GDM1 (cell line): ENCODE results near the gene GRID1.
"Not testable (repeated sequence)": the region's sequence is repeated elsewhere in the genome, so short reads cannot be mapped to it uniquely, and the experiment has no call there.

Experiments
- DNase-seq: peaks from one replicate; lab custom pipeline; 2025; lab: John Stamatoyannopoulos, UW

Gene GRID1

GRCh38 chr10:86253091-86254072 is 113.2 kb downstream of the GRID1 start:
- no peak for DNase-seq

- no peak for DNase-seq
Observed at GRCh38 chr10:86252556-86252955, 114.0 kb downstream of the GRID1 start.

- no peak for DNase-seq
Observed at GRCh38 chr10:86252079-86252478, 114.5 kb downstream of the GRID1 start.

- no peak for DNase-seq
Observed at GRCh38 chr10:86251426-86251825, 115.2 kb downstream of the GRID1 start.

- no peak for DNase-seq
Observed at GRCh38 chr10:86250399-86250798, 116.2 kb downstream of the GRID1 start.

- no peak for DNase-seq
Observed at GRCh38 chr10:86249794-86250193, 116.8 kb downstream of the GRID1 start.

GRCh38 chr10:86248062-86248461 is 118.5 kb downstream of the GRID1 start:
- no peak for DNase-seq

GRCh38 chr10:86247588-86247987 is 119.0 kb downstream of the GRID1 start:
- DNase-seq: no peak

- DNase-seq: no peak
Observed at GRCh38 chr10:86247073-86247472, 119.5 kb downstream of the GRID1 start.

- no peak for DNase-seq
Observed at GRCh38 chr10:86246279-86246940, 120.2 kb downstream of the GRID1 start.

- no peak for DNase-seq
Observed at GRCh38 chr10:86245015-86245394, 121.6 kb downstream of the GRID1 start.

- DNase-seq: no peak
Observed at GRCh38 chr10:86244297-86245014, 122.1 kb downstream of the GRID1 start.

GRCh38 chr10:86243651-86244155 is 122.9 kb downstream of the GRID1 start:
- DNase-seq: no peak

- no peak for DNase-seq
Observed at GRCh38 chr10:86242761-86243160, 123.8 kb downstream of the GRID1 start.

- not testable (repeated sequence) for DNase-seq
Observed at GRCh38 chr10:86238089-86238488, 128.5 kb downstream of the GRID1 start.

GRCh38 chr10:86234541-86235270 is 131.9 kb downstream of the GRID1 start:
- no peak for DNase-seq

GRCh38 chr10:86234107-86234506 is 132.5 kb downstream of the GRID1 start:
- no peak for DNase-seq

- DNase-seq: no peak
Observed at GRCh38 chr10:86233131-86233530, 133.5 kb downstream of the GRID1 start.

GRCh38 chr10:86232644-86233043 is 134.0 kb downstream of the GRID1 start:
- no peak for DNase-seq

- DNase-seq: no peak
Observed at GRCh38 chr10:86231796-86232560, 134.6 kb downstream of the GRID1 start.
